HepG2 (cell line): ENCODE results near the gene OSER1. TPM values are rescaled to one million over a fixed set of nuclear protein-coding genes. Genes with fewer than 3 reads are reported as not detected.

Experiments
- ATAC-seq: fragments of 200-7000 bp; cut with Tn5 transposase; 3 replicates; pipeline ENCODE4 v1.9.1; 2020; ENCODE audit warnings: mild to moderate bottlenecking, moderate library complexity
- BruUV-seq: library from RNA; stranded (reverse); fragments of 400-500 nt; replicated peaks from 2 replicates; lab custom pipeline; 2021; lab: Mats Ljungman, UMichigan
- CTCF ChIA-PET: fragments of 300-600 bp; formaldehyde crosslinking; extraction: SDS; loops from one replicate; lab custom pipeline; 2021; ENCODE audit warnings: low total read pairs, inconsistent platforms, low intra/inter-chr PET ratio; lab: Yijun Ruan, JAX
- POLR2A ChIA-PET: fragments of 350-600 bp; sonication (Branson Sonifier 250); formaldehyde crosslinking; loops from one replicate; lab custom pipeline; 2020; ENCODE audit warnings: antibody characterized with exemption, inconsistent platforms; lab: Yijun Ruan, JAX
- DNase-seq: peaks from one replicate; pipeline ENCODE4 v3.0.0-alpha.2; 2015; ENCODE audit warnings: low spot score
- FAIRE-seq: peaks from 3 replicates; lab custom pipeline; 2011; peaks lifted over from hg19 to GRCh38; lab: Jason Lieb, UNC
- H2AFZ ChIP-seq: one replicate; pipeline ENCODE4 v1.6.1; 2011; ENCODE audit warnings: low read length, inconsistent platforms
- H3K27ac ChIP-seq: fragments of 300-600 bp; 3 replicates; pipeline ENCODE4 v1.8.0; 2011; ENCODE audit warnings: mixed run types, mild to moderate bottlenecking, mixed read lengths, low read length, inconsistent platforms; ENCODE audit not compliant: insufficient read depth; ENCODE audit errors: extremely low read length
- H3K27me3 ChIP-seq, 2 experiments: fragments of 200-600 bp in 1 of 2; 2 replicates in 1 of 2; 3 replicates in 1 of 2; pipeline versions ENCODE4 v1.6.0 to v1.8.0; 2011; ENCODE audit warnings: low read length in 2 of 2, mild to moderate bottlenecking in 2 of 2, moderate library complexity in 2 of 2, inconsistent platforms in 1 of 2; ENCODE audit not compliant: insufficient read depth in 2 of 2, control insufficient read depth in 1 of 2
- H3K36me3 ChIP-seq, 2 experiments: fragments of 200-600 bp in 1 of 2; replicated peaks in 1 of 2; 2 replicates in 1 of 2; 3 replicates in 1 of 2; pipeline versions ENCODE4 v1.5.1 to v1.8.0; 2011; ENCODE audit warnings: low read length in 2 of 2, inconsistent platforms in 1 of 2; ENCODE audit not compliant: insufficient read depth in 2 of 2, control insufficient read depth in 1 of 2
- H3K4me1 ChIP-seq: 2 replicates; pipeline ENCODE4 v1.5.1; 2012; ENCODE audit warnings: low read length, inconsistent platforms; ENCODE audit not compliant: insufficient read depth
- H3K4me2 ChIP-seq: 2 replicates; pipeline ENCODE4 v1.6.0; 2011; ENCODE audit warnings: low read depth, low read length, inconsistent platforms
- H3K4me3 ChIP-seq, 3 experiments: fragments of 200-600 bp in 1 of 3; sonication (generic), shearing (Covaris generic) in 1 of 3; replicated peaks in 1 of 3; 2 replicates each; pipeline ENCODE4 v1.5.1; 2011 to 2016; ENCODE audit warnings: low read length in 3 of 3, inconsistent platforms in 2 of 3, low read depth in 2 of 3, mild to moderate bottlenecking in 2 of 3, control low read depth in 1 of 3, mixed read lengths in 1 of 3; ENCODE audit not compliant: insufficient read depth in 1 of 3
- H3K79me2 ChIP-seq: one replicate; pipeline ENCODE4 v1.6.1; 2011; ENCODE audit warnings: low read length, inconsistent platforms; ENCODE audit not compliant: insufficient read depth
- H3K9ac ChIP-seq: 2 replicates; pipeline ENCODE4 v1.6.0; 2011; ENCODE audit warnings: mild to moderate bottlenecking, low read depth, low read length, inconsistent platforms; ENCODE audit not compliant: insufficient read depth
- H3K9me3 ChIP-seq: 2 replicates; pipeline ENCODE4 v1.5.1; 2012; ENCODE audit warnings: mild to moderate bottlenecking, low read length
- H4K20me1 ChIP-seq: 2 replicates; pipeline ENCODE4 v1.6.0; 2011; ENCODE audit warnings: inconsistent platforms, mild to moderate bottlenecking, low read length, moderate library complexity; ENCODE audit not compliant: insufficient read depth
- BHLHE40 ChIP-seq: IDR thresholded peaks from 2 replicates; pipeline ENCODE4 v1.6.1; 2011; ENCODE audit warnings: low read length, improper control_type of control experiment
- FOSL1 ChIP-seq: sonication (generic); formaldehyde crosslinking; IDR thresholded peaks from 2 replicates; pipeline ENCODE4 v1.9.0; 2021; ENCODE audit warnings: missing genetic modification reagents, borderline replicate concordance
- MAFK ChIP-seq, 2 experiments: IDR thresholded peaks in 1 of 2; conservative IDR thresholded peaks in 1 of 2; 2 replicates each; pipeline ENCODE4 v1.6.1; 2011; ENCODE audit warnings: improper control_type of control experiment in 2 of 2, low read length in 2 of 2
- MBD4 ChIP-seq: IDR thresholded peaks from 2 replicates; pipeline ENCODE4 v1.6.1; 2012; ENCODE audit warnings: low read length, inconsistent platforms, borderline replicate concordance
- NFE2L2 ChIP-seq: fragments of 150-350 bp; IDR thresholded peaks from 2 replicates; pipeline ENCODE4 v1.6.1; 2014; ENCODE audit warnings: low read length
- NR2F6 ChIP-seq, 2 experiments: IDR thresholded peaks; 2 replicates each; pipeline ENCODE4 v1.6.1; 2016; ENCODE audit warnings: antibody characterized with exemption in 1 of 2, mild to moderate bottlenecking in 1 of 2
- POLR2A ChIP-seq, 2 experiments: IDR thresholded peaks; 2 replicates each; pipeline ENCODE4 v1.6.1; 2011; ENCODE audit warnings: low read depth in 2 of 2, low read length in 2 of 2, mild to moderate bottlenecking in 1 of 2, moderate library complexity in 1 of 2; ENCODE audit not compliant: insufficient read depth in 1 of 2
- POLR2AphosphoS2 ChIP-seq: IDR thresholded peaks from 2 replicates; pipeline ENCODE4 v1.6.1; 2011; ENCODE audit warnings: low read depth, low read length, improper control_type of control experiment
- SAP130 ChIP-seq: IDR thresholded peaks from 2 replicates; pipeline ENCODE4 v1.6.1; 2016; ENCODE audit warnings: low read depth
- TEAD3 ChIP-seq: optimal IDR thresholded peaks from 2 replicates; pipeline ENCODE3; 2016; ENCODE audit warnings: borderline replicate concordance
- ZFP82 ChIP-seq: sonication (generic); formaldehyde crosslinking; IDR thresholded peaks from 2 replicates; pipeline ENCODE4 v1.5.1; 2020; ENCODE audit warnings: mild to moderate bottlenecking, missing genetic modification reagents, borderline replicate concordance
- ZNF441 ChIP-seq: sonication (generic); formaldehyde crosslinking; IDR thresholded peaks from 2 replicates; pipeline ENCODE4 v1.7.0; 2021; ENCODE audit warnings: missing genetic modification reagents, borderline replicate concordance
- ZNF446 ChIP-seq: sonication (generic); formaldehyde crosslinking; IDR thresholded peaks from 2 replicates; pipeline ENCODE4 v1.5.0; 2020; ENCODE audit warnings: mild to moderate bottlenecking, missing genetic modification reagents
- ZNF816 ChIP-seq: sonication (generic); formaldehyde crosslinking; IDR thresholded peaks from 2 replicates; pipeline ENCODE4 v1.8.0; 2022; ENCODE audit warnings: missing genetic modification reagents, mild to moderate bottlenecking, borderline replicate concordance
- WGBS: methylation state at CpG from one replicate; pipeline ENCODE4 v1.1.6; 2017; ENCODE audit warnings: low lambda C conversion rate; 5-methylcytosine and 5-hydroxymethylcytosine counted together
- in situ Hi-C: cut with HindIII; loops from 2 replicates; pipeline ENCODE4 v1.10.0; 2017; ENCODE audit warnings: low pct_unique_long_range_greater_than_20kb; ENCODE audit not compliant: extremely low pct_ligation_motif_present
- intact Hi-C: fragments of 100-400 bp; cut with micrococcal nuclease; formaldehyde crosslinking; loops from one replicate; pipeline ENCODE4 v1.10.0; 2022; ENCODE audit not compliant: unreplicated experiment
- polyA plus RNA-seq, 8 experiments: library from polyadenylated mRNA; depleted of rRNA in 3 of 8; stranded (reverse) in 7 of 8; unstranded in 1 of 8; fragments of >200 nt; fragmentation: Illumina TruSeq in 4 of 8; extraction: Trizol in 4 of 8; gene quantifications; 2 replicates each; pipeline versions ENCODE4 v1.2.1 to v1.2.3, GENCODE V29; 2011 to 2016; ENCODE audit warnings: low read depth in 4 of 8, missing spikeins in 1 of 8, mixed read lengths in 1 of 8; ENCODE audit not compliant: insufficient read depth in 1 of 8
- total RNA-seq, 5 experiments: library from RNA; depleted of rRNA; stranded (reverse); fragments of >200 nt; fragmentation: Illumina TruSeq; extraction: Trizol; gene quantifications; 2 replicates each; pipeline ENCODE4 v1.2.3, GENCODE V29; 2016; ENCODE audit warnings: low read depth in 1 of 5
- TF ChIP-seq, protein P1 (sequence below): IDR thresholded peaks from 2 replicates; pipeline ENCODE4 v1.6.1; 2012; ENCODE audit warnings: low read depth, low read length, improper control_type of control experiment
- TF ChIP-seq, protein P2 (sequence below): sonication (generic); formaldehyde crosslinking; IDR thresholded peaks from 2 replicates; pipeline ENCODE4 v1.4.0; 2020; ENCODE audit warnings: missing genetic modification reagents
- TF ChIP-seq, protein P3 (sequence below): sonication (generic); formaldehyde crosslinking; IDR thresholded peaks from 2 replicates; pipeline ENCODE4 v1.5.0; 2020; ENCODE audit warnings: missing genetic modification reagents
- TF ChIP-seq, protein P4 (sequence below): IDR thresholded peaks from 2 replicates; pipeline ENCODE4 v1.6.1; 2012; ENCODE audit warnings: low read length, improper control_type of control experiment

OSER1 gene
- total and polyA plus RNA-seq, 2 of the 13 experiments (the other 11 are each of a cell fraction or from before 2014, with no cell fraction given): 71.2 to 71.5 TPM

DNA sequence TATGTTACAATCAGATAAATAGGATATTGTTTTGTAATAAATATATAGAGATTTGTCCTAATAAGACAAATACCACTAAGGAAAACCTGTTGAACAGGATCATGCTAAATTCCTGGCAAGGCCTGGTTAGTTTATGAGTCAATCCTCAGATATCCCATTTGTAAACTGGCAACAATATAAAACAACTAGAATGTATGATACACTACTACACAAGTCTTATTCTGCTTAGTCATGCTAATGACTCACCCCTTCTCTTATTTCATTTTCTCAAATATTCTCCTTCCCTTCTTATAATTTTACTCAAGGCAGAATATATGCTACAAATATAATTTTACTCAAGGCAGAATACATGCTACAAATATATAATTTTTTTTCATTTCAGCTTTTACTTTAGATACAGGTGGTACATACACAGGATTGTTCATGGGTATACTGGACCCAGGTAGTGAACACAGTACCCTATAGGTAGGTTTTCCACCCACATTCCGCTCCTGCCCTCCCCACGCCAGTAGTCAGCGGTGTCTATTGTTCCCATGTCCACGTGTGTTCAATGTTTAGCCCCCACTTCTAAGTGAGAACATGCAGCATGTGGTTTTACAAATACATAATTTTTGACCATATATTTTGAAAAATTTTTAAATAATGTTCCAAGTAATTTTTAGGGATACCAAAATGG, 6.3 kb downstream of the OSER1 start:
- H3K27me3 ChIP-seq: no peaks in the 10 kb centered on the region
- H4K20me1 ChIP-seq: peaks cover 36% of the 10 kb centered on the region
- ChIA-PET POLR2A (no interaction called here), CTCF (no interaction called here)
- intact Hi-C loops (loop anchor here (10.0 kb wide), 2 partner anchors 479 to 539 kb away; partner anchors contain the start of genes GTSF1L and MYBL2), in situ Hi-C loops (no loop called here)
- peaks cover 92% of the 10 kb centered on the region for H3K79me2 ChIP-seq
- no peak overlapping the region for H3K9ac ChIP-seq
- no peak for FAIRE-seq
- no peak overlapping the region for H2AFZ ChIP-seq
- BruUV-seq: no TSS peak
- H3K4me3 ChIP-seq: no peak overlapping the region
- H3K4me1 ChIP-seq: peaks cover 51% of the 10 kb centered on the region
- ATAC-seq: no peak
- no peaks in the 10 kb centered on the region for H3K9me3 ChIP-seq
- H3K4me2 ChIP-seq: no peak overlapping the region
- H3K36me3 ChIP-seq: peaks cover 26 to 57% of the 10 kb centered on the region in 2 experiments
- 97% methylated on average over 4 of the region's 4 CpGs for WGBS
- peak overlapping the region; percentile 16 for H3K27ac ChIP-seq
- DNase-seq: no peak
- TF ChIP-seq, protein P1, sequence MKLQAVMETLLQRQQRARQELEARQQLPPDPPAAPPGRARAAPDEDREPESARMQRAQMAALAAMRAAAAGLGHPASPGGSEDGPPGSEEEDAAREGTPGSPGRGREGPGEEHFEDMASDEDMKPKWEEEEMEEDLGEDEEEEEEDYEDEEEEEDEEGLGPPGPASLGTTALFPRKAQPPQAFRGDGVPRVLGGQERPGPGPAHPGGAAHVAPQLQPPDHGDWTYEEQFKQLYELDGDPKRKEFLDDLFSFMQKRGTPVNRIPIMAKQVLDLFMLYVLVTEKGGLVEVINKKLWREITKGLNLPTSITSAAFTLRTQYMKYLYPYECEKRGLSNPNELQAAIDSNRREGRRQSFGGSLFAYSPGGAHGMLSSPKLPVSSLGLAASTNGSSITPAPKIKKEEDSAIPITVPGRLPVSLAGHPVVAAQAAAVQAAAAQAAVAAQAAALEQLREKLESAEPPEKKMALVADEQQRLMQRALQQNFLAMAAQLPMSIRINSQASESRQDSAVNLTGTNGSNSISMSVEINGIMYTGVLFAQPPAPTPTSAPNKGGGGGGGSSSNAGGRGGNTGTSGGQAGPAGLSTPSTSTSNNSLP: 0 out of 2 replicates have a peak, but pooled peaks have one; percentile 10
- TF ChIP-seq NR2F6 (IDR thresholded peaks at IDR 0.05) (no peak), NR2F6 (CRISPR knock-in tag; IDR thresholded peaks at IDR 0.05) (no peak), MBD4 (no peak), NFE2L2 (peak; percentile 98), POLR2A (IDR thresholded peaks at IDR 0.05; ENCODE audit: insufficient read depth in 1 of 2, low read depth in 2 of 2, low read length in 2 of 2) (0 out of 4 replicates have a peak, but pooled peaks of 1 of the 2 experiments have one; percentile 21), FOSL1 (CRISPR knock-in tag) (no peak), TEAD3 (CRISPR knock-in tag) (no peak), ZNF441 (CRISPR knock-in tag) (no peak), MAFK (conservative IDR thresholded peaks at IDR 0.05 in 1 of 2, IDR thresholded peaks at IDR 0.05 in 1 of 2; ENCODE audit: low read length in 2 of 2) (peak; percentile 77 to 92), ZFP82 (CRISPR knock-in tag) (no peak), BHLHE40 (no peak), ZNF816 (CRISPR knock-in tag) (no peak), ZNF446 (no peak), SAP130 (CRISPR knock-in tag) (peak; percentile 30; the same call in 1 of the 2 replicates), POLR2AphosphoS2 (0 out of 2 replicates have a peak, but pooled peaks have one; percentile 30)
- TF ChIP-seq, protein P2, sequence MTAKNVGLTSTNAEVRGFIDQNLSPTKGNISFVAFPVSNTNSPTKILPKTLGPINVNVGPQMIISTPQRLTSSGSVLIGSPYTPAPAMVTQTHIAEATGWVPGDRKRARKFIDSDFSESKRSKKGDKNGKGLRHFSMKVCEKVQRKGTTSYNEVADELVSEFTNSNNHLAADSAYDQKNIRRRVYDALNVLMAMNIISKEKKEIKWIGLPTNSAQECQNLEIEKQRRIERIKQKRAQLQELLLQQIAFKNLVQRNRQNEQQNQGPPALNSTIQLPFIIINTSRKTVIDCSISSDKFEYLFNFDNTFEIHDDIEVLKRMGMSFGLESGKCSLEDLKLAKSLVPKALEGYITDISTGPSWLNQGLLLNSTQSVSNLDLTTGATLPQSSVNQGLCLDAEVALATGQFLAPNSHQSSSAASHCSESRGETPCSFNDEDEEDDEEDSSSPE: no peak
- TF ChIP-seq, protein P3, sequence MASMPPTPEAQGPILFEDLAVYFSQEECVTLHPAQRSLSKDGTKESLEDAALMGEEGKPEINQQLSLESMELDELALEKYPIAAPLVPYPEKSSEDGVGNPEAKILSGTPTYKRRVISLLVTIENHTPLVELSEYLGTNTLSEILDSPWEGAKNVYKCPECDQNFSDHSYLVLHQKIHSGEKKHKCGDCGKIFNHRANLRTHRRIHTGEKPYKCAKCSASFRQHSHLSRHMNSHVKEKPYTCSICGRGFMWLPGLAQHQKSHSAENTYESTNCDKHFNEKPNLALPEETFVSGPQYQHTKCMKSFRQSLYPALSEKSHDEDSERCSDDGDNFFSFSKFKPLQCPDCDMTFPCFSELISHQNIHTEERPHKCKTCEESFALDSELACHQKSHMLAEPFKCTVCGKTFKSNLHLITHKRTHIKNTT (CRISPR knock-in tag): no peak
- TF ChIP-seq, protein P4, sequence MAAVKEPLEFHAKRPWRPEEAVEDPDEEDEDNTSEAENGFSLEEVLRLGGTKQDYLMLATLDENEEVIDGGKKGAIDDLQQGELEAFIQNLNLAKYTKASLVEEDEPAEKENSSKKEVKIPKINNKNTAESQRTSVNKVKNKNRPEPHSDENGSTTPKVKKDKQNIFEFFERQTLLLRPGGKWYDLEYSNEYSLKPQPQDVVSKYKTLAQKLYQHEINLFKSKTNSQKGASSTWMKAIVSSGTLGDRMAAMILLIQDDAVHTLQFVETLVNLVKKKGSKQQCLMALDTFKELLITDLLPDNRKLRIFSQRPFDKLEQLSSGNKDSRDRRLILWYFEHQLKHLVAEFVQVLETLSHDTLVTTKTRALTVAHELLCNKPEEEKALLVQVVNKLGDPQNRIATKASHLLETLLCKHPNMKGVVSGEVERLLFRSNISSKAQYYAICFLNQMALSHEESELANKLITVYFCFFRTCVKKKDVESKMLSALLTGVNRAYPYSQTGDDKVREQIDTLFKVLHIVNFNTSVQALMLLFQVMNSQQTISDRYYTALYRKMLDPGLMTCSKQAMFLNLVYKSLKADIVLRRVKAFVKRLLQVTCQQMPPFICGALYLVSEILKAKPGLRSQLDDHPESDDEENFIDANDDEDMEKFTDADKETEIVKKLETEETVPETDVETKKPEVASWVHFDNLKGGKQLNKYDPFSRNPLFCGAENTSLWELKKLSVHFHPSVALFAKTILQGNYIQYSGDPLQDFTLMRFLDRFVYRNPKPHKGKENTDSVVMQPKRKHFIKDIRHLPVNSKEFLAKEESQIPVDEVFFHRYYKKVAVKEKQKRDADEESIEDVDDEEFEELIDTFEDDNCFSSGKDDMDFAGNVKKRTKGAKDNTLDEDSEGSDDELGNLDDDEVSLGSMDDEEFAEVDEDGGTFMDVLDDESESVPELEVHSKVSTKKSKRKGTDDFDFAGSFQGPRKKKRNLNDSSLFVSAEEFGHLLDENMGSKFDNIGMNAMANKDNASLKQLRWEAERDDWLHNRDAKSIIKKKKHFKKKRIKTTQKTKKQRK: no peak
